ENCODE data around the gene GMIP. TPM values are rescaled to one million over a fixed set of nuclear protein-coding genes. Genes with fewer than 3 reads are reported as not detected.

The GMIP gene
- total RNA-seq, 1 donor from 2014 or later = 12.3 TPM

DNA sequence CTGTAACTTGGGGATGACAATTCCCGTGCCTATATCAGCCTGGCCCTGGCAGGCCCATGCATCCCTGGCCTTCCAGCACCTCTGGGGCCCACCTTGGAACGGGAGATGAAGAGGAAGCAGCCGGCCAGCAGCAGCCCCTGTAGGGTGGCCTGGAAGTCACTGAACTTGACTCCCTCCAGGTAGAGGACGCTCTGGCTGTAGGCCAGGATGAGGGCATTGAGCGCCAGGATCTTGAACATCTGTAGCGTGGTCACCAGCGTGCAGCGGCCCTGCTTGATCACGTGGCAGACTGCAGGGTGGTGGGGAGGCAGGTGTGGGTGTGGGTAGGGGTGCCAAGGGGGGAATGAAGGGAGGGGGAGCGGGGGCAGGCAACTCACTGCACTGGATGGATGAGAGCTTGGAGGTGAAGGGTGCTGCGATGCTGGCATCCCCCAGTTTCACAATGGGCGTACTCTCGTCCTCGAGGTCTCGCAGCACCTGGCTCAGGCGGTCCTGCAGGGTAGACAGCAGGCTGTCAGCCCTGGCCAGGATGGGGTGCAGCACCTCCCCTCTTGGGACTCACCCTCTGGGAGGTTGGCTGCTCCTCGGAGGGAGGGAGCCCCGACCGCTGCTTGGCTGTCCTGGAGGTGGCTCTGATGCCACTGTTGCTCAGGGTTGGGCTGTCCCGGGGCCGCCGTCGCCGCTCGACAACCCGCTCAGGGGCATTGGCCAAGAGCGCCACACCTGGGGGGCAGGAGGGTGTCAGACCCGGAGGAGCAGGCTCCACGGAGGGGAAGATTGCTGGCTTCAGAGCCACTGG is 3.8 kb upstream of the GMIP start:
- Histone ChIP-seq H3K27ac (no peak overlapping the region), H3K4me3 (no peak overlapping the region), H3K4me1 (peaks cover 9% of the 10 kb centered on the region), H3K27me3 (no peaks in the 10 kb centered on the region), H3K9me3 (no peaks in the 10 kb centered on the region), H3K36me3 (peaks cover 0 to 63% of the 10 kb centered on the region in 2 donors)
- no peak for DNase-seq (ENCODE audit: extremely low spot score in 2 of 2)
- TF ChIP-seq POLR2AphosphoS5 (IDR thresholded peaks at IDR 0.05; ENCODE audit: insufficient read depth in 1 of 2, low read depth in 1 of 2) (no peak), POLR2A (IDR thresholded peaks at IDR 0.05) (no peak)
- TF ChIP-seq, protein P1, sequence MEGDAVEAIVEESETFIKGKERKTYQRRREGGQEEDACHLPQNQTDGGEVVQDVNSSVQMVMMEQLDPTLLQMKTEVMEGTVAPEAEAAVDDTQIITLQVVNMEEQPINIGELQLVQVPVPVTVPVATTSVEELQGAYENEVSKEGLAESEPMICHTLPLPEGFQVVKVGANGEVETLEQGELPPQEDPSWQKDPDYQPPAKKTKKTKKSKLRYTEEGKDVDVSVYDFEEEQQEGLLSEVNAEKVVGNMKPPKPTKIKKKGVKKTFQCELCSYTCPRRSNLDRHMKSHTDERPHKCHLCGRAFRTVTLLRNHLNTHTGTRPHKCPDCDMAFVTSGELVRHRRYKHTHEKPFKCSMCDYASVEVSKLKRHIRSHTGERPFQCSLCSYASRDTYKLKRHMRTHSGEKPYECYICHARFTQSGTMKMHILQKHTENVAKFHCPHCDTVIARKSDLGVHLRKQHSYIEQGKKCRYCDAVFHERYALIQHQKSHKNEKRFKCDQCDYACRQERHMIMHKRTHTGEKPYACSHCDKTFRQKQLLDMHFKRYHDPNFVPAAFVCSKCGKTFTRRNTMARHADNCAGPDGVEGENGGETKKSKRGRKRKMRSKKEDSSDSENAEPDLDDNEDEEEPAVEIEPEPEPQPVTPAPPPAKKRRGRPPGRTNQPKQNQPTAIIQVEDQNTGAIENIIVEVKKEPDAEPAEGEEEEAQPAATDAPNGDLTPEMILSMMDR (IDR thresholded peaks at IDR 0.05) = no peak
- intact Hi-C loops (cut with DNase I) = no loop called here

DNA sequence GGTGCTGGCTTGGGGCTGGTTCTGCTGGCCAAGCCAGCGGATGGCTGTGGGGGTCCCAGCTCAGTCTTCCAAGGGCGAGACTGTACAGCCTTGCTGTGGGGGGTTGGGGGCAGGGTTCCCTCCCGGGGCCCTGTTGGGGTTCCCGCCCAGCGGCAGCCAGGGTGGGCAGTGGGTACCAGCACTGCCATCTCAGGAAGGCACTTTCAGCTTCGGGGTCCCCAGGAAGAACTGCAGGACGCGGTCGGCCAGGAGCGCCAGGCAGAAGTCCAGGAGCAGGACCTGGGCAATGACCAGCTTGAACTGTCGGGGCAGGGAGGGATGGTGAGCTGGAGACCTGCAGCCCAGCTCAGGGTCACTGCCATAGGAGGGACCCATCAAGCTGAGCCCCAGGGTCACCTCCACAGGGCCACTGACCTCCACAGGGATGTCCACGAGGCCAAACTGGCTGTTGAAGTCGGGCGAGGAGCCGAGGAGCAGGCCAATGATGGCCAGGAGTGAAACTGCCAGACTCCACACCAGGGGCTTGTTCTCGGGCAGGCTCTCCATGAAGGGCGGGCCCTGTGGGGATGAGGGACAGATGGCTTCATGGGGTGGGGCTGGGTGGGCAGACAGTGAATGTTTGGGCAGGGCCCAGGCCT is 1.9 kb upstream of the GMIP start:
- H3K9me3 ChIP-seq = no peaks in the 10 kb centered on the region
- H3K4me1 ChIP-seq = peaks cover 9% of the 10 kb centered on the region
- no peak for TF ChIP-seq POLR2A (IDR thresholded peaks at IDR 0.05)
- TF ChIP-seq, protein P1 (IDR thresholded peaks at IDR 0.05) = no peak
- no peak for TF ChIP-seq POLR2AphosphoS5 (IDR thresholded peaks at IDR 0.05; ENCODE audit: insufficient read depth in 1 of 2, low read depth in 1 of 2)
- DNase-seq (ENCODE audit: extremely low spot score in 2 of 2) = no peak
- H3K36me3 ChIP-seq = peaks cover 0 to 49% of the 10 kb centered on the region in 2 donors
- no peak overlapping the region for H3K27ac ChIP-seq
- intact Hi-C loops (cut with DNase I) = no loop called here
- no peak overlapping the region for H3K4me3 ChIP-seq
- no peaks in the 10 kb centered on the region for H3K27me3 ChIP-seq

DNA sequence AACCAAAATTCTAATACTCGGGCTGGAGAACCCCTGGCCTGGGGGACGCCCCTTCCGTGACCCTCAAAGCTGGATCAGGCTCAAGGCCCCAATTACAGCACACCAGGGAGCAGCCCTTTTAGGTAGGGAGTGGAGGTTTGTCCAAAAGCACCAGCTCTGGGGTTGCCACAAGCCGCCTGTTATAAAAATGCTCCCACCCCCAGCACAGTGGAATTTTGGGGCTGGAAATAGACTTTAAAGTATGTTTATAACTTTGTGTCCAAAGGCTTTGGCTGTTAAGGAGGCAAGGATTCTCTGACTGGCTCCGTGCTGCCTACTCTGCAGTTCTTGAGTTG is 564 bp upstream of the GMIP start:
- Histone ChIP-seq H3K36me3 (peaks cover 0 to 37% of the 10 kb centered on the region in 2 donors), H3K9me3 (no peaks in the 10 kb centered on the region), H3K27me3 (no peaks in the 10 kb centered on the region), H3K27ac (peak overlapping the region; percentile 75), H3K4me1 (peaks cover 9% of the 10 kb centered on the region), H3K4me3 (peak overlapping the region; percentile 76 to 80)
- no peak for DNase-seq (ENCODE audit: extremely low spot score in 2 of 2)
- TF ChIP-seq, protein P1 (IDR thresholded peaks at IDR 0.05) = peak in 1 of 3 experiments; percentile 21
- no peak for TF ChIP-seq POLR2A (IDR thresholded peaks at IDR 0.05)
- no peak for TF ChIP-seq POLR2AphosphoS5 (IDR thresholded peaks at IDR 0.05; ENCODE audit: insufficient read depth in 1 of 2, low read depth in 1 of 2)
- intact Hi-C loops (cut with DNase I) = loop anchor here (5.0 kb wide), 1 partner anchor 112 kb away; no protein-coding TSS in a partner anchor

DNA sequence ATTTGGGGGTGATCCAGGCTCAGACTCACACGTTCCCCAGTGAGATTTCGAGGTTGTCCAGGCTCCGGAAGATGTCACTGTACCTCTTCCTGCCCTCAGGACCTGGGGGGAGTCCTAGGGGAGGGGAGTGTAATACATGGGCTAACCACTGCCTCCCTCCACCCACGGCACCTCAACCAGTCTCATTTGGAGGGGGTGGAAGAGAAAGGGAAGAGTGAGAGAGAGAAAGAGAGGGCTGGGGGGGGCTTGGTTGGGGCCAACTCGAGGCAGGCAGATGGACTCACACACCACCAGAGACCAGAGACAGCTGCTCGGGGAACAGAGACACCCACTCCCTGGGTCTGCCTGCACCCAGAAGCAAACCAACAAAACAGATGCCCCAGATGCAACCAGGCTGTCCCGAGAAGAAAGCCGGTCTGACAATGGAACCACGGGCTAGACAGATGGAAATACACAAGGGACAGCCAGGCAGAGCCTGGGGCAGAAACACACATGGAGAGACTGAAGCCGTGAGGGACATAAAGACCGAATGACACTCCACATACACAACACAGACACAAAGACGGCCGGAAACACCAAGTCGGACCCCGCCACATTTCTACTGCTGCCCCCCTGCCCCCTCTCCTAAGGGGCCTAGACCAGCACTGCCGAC is 825 bp downstream of the GMIP start:
- DNase-seq (ENCODE audit: extremely low spot score in 2 of 2) = no peak
- Histone ChIP-seq H3K4me1 (peaks cover 9% of the 10 kb centered on the region), H3K9me3 (no peaks in the 10 kb centered on the region), H3K4me3 (peak overlapping the region; percentile 76 to 80), H3K27me3 (no peaks in the 10 kb centered on the region), H3K36me3 (peaks cover 0 to 29% of the 10 kb centered on the region in 2 donors), H3K27ac (peak overlapping the region; percentile 75)
- intact Hi-C loops (cut with DNase I) = loop anchor here (5.0 kb wide), 1 partner anchor 110 kb away; no protein-coding TSS in a partner anchor
- TF ChIP-seq, protein P1 (IDR thresholded peaks at IDR 0.05) = no peak
- TF ChIP-seq POLR2AphosphoS5 (IDR thresholded peaks at IDR 0.05; ENCODE audit: insufficient read depth in 1 of 2, low read depth in 1 of 2) (no peak), POLR2A (IDR thresholded peaks at IDR 0.05) (no peak)

Data from vagina (tissue), 2 donors.